Smooth muscle cell (in vitro differentiated cells): ENCODE results near the gene EXOC2. TPM values are rescaled to one million over a fixed set of nuclear protein-coding genes. Genes with fewer than 3 reads are reported as not detected.

Experiments used
- DNase-seq: peaks from one replicate; lab custom pipeline; 2025; ENCODE audit not compliant: unreplicated experiment; lab: John Stamatoyannopoulos, UW
- H2AFZ ChIP-seq: fragments of 200-600 bp; sonication (generic); 2 replicates; pipeline ENCODE4 v1.6.0; 2016; ENCODE audit warnings: antibody characterized with exemption, low read depth, mild to moderate bottlenecking
- H3F3A ChIP-seq: fragments of 200-600 bp; sonication (generic); 2 replicates; pipeline ENCODE4 v1.6.0; 2017; ENCODE audit warnings: antibody characterized with exemption, low read depth
- H3K27ac ChIP-seq: fragments of 200-600 bp; sonication (generic); 2 replicates; pipeline ENCODE4 v1.5.1; 2016; ENCODE audit warnings: low read depth, mild to moderate bottlenecking
- H3K27me3 ChIP-seq: fragments of 200-600 bp; sonication (generic); 2 replicates; pipeline ENCODE4 v1.6.1; 2016; ENCODE audit warnings: low read depth, mild to moderate bottlenecking
- H3K36me3 ChIP-seq: fragments of 200-600 bp; sonication (generic); 2 replicates; pipeline ENCODE4 v1.5.1; 2016; ENCODE audit warnings: low read depth
- H3K4me1 ChIP-seq: fragments of 200-600 bp; sonication (generic); 2 replicates; pipeline ENCODE4 v1.5.1; 2016; ENCODE audit warnings: low read depth
- H3K4me2 ChIP-seq: fragments of 200-600 bp; sonication (generic); 2 replicates; pipeline ENCODE4 v1.6.0; 2016; ENCODE audit warnings: mild to moderate bottlenecking
- H3K4me3 ChIP-seq: fragments of 200-600 bp; sonication (generic); 2 replicates; pipeline ENCODE4 v1.5.1; 2016; ENCODE audit warnings: mild to moderate bottlenecking
- H3K79me2 ChIP-seq: fragments of 200-600 bp; sonication (generic); 2 replicates; pipeline ENCODE4 v1.6.0; 2016; ENCODE audit warnings: low read depth, mild to moderate bottlenecking
- H3K9ac ChIP-seq: fragments of 200-600 bp; sonication (generic); 2 replicates; pipeline ENCODE4 v1.6.0; 2016; ENCODE audit warnings: low read depth
- H3K9me3 ChIP-seq: fragments of 200-600 bp; sonication (generic); replicated peaks from 2 replicates; pipeline ENCODE4 v1.5.1; 2016; ENCODE audit warnings: low read depth
- H4K20me1 ChIP-seq: fragments of 200-600 bp; sonication (generic); 2 replicates; pipeline ENCODE4 v1.6.0; 2016; ENCODE audit warnings: low read depth
- CTCF ChIP-seq: fragments of 200-600 bp; sonication (generic); IDR thresholded peaks from 2 replicates; pipeline ENCODE4 v1.5.1; 2017; ENCODE audit warnings: borderline replicate concordance, mild to moderate bottlenecking, antibody characterized with exemption; ENCODE audit not compliant: insufficient read depth, poor library complexity, severe bottlenecking
- WGBS: methylation state at CpG from one replicate; pipeline ENCODE4 v1.1.7; 2016; ENCODE audit warnings: low lambda C conversion rate; 5-methylcytosine and 5-hydroxymethylcytosine counted together
- polyA plus RNA-seq: library from polyadenylated mRNA; unstranded; fragments of >200 nt; fragmentation: Nextera tagmentation; extraction: Ambion mirVana; gene quantifications from 2 replicates; pipeline ENCODE4 v1.2.1, GENCODE V29; 2016
- total RNA-seq: library from RNA; depleted of rRNA; stranded (reverse); fragments of >200 nt; gene quantifications from 2 replicates; pipeline ENCODE4 v1.2.3, GENCODE V29; 2014

Gene EXOC2
- total and polyA plus RNA-seq, 2 experiments from 2014 or later = 21.9 to 33.9 TPM

GRCh38 chr6:528989-529388 is 163.9 kb downstream of the EXOC2 start:
- TF ChIP-seq CTCF = no peak
- no peaks in the 10 kb centered on the region for H3K4me1 ChIP-seq
- H2AFZ ChIP-seq = no peak overlapping the region
- H3K9ac ChIP-seq = no peak overlapping the region
- H3K4me2 ChIP-seq = no peak overlapping the region
- no peaks in the 10 kb centered on the region for H3K9me3 ChIP-seq
- peaks cover 8% of the 10 kb centered on the region for H3K36me3 ChIP-seq
- no peaks in the 10 kb centered on the region for H3K79me2 ChIP-seq
- DNase-seq = no peak
- no peak overlapping the region for H3K4me3 ChIP-seq
- no peaks in the 10 kb centered on the region for H4K20me1 ChIP-seq
- WGBS = 96% methylated on average over 18 of the region's 18 CpGs
- no peaks in the 10 kb centered on the region for H3F3A ChIP-seq
- H3K27me3 ChIP-seq = no peaks in the 10 kb centered on the region
- no peak overlapping the region for H3K27ac ChIP-seq

- H3K27ac ChIP-seq = no peak overlapping the region
- TF ChIP-seq CTCF = no peak
- H3K4me1 ChIP-seq = no peaks in the 10 kb centered on the region
- H3K4me2 ChIP-seq = no peak overlapping the region
- H3K9ac ChIP-seq = no peak overlapping the region
- no peaks in the 10 kb centered on the region for H3K27me3 ChIP-seq
- whole genome bisulfite sequencing = 94% methylated on average over 8 of the region's 8 CpGs
- H3F3A ChIP-seq = no peaks in the 10 kb centered on the region
- no peaks in the 10 kb centered on the region for H3K79me2 ChIP-seq
- H2AFZ ChIP-seq = no peak overlapping the region
- H3K36me3 ChIP-seq = peaks cover 8% of the 10 kb centered on the region
- H3K4me3 ChIP-seq = no peak overlapping the region
- no peaks in the 10 kb centered on the region for H3K9me3 ChIP-seq
- no peak for DNase-seq
- H4K20me1 ChIP-seq = no peaks in the 10 kb centered on the region
Measured at GRCh38 chr6:527989-528673, 164.8 kb downstream of the EXOC2 start.

GRCh38 chr6:524803-525202 is 168.1 kb downstream of the EXOC2 start:
- H3K9ac ChIP-seq = no peak overlapping the region
- H4K20me1 ChIP-seq = no peaks in the 10 kb centered on the region
- no peaks in the 10 kb centered on the region for H3K27me3 ChIP-seq
- H3K4me3 ChIP-seq = no peak overlapping the region
- H3K4me1 ChIP-seq = no peaks in the 10 kb centered on the region
- DNase-seq = no peak
- no peak overlapping the region for H3K27ac ChIP-seq
- H3K36me3 ChIP-seq = peaks cover 5% of the 10 kb centered on the region
- no peak overlapping the region for H3K4me2 ChIP-seq
- no peaks in the 10 kb centered on the region for H3K9me3 ChIP-seq
- no peak for TF ChIP-seq CTCF
- no peaks in the 10 kb centered on the region for H3K79me2 ChIP-seq
- WGBS = 74% methylated on average over 6 of the region's 6 CpGs
- H2AFZ ChIP-seq = no peak overlapping the region
- no peaks in the 10 kb centered on the region for H3F3A ChIP-seq

DNA sequence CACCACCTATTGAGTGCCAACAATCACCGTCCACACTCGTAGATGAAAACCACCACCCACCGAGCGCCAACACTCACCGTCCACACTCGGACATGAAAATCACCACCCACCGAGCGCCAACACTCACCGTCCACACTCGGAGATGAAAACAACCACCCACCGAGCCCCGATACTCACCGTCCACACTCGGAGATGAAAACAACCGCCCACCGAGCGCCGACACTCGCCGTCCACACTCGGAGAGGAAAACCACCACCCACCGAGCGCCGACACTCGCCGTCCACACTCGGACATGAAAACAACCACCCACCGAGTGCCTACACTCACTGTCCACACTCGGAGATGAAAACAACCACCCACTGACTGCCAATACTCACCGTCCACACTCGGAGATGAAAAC is 172.1 kb downstream of the EXOC2 start:
- Histone ChIP-seq H3K36me3 (no peaks in the 10 kb centered on the region), H3F3A (no peaks in the 10 kb centered on the region), H3K4me3 (no peak overlapping the region), H3K9ac (no peak overlapping the region), H3K4me2 (no peak overlapping the region), H3K27me3 (no peaks in the 10 kb centered on the region), H2AFZ (no peak overlapping the region), H3K9me3 (peaks cover 5% of the 10 kb centered on the region), H3K79me2 (no peaks in the 10 kb centered on the region), H4K20me1 (no peaks in the 10 kb centered on the region), H3K27ac (no peak overlapping the region), H3K4me1 (no peaks in the 10 kb centered on the region)
- no peak for DNase-seq
- no peak for TF ChIP-seq CTCF
- WGBS = 92% methylated on average over 30 of the region's 31 CpGs
